HEK293T (cell line): ENCODE data around the gene CAPN7.
"Not testable (repeated sequence)": the region's sequence is repeated elsewhere in the genome, so short reads cannot be mapped to it uniquely, and the experiment has no call there.

ENCODE experiments used
- CTCF ChIA-PET: fragments of 350-600 bp; formaldehyde crosslinking; extraction: SDS; loops from one replicate; lab custom pipeline; 2021; ENCODE audit warnings: antibody characterized with exemption, inconsistent platforms; lab: Yijun Ruan, JAX
- POLR2A ChIA-PET: fragments of 350-600 bp; formaldehyde crosslinking; extraction: SDS; loops from one replicate; lab custom pipeline; 2020; ENCODE audit warnings: antibody characterized with exemption, inconsistent platforms; lab: Yijun Ruan, JAX
- DNase-seq: peaks from one replicate; pipeline ENCODE4 v3.0.0; 2012; ENCODE audit warnings: mixed read lengths; ENCODE audit errors: extremely low spot score
- ARNT ChIP-seq: fragments of 450-650 bp; IDR thresholded peaks from 2 replicates; pipeline ENCODE4 v1.6.1; 2017; ENCODE audit warnings: mild to moderate bottlenecking
- BHLHE40 ChIP-seq: fragments of 450-650 bp; IDR thresholded peaks from 2 replicates; pipeline ENCODE4 v1.6.1; 2016; ENCODE audit warnings: mild to moderate bottlenecking, moderate library complexity, borderline replicate concordance
- CTBP1 ChIP-seq: fragments of 450-650 bp; IDR thresholded peaks from 2 replicates; pipeline ENCODE4 v1.6.1; 2016; ENCODE audit warnings: borderline replicate concordance
- ELF4 ChIP-seq: fragments of 450-650 bp; IDR thresholded peaks from 2 replicates; pipeline ENCODE4 v1.6.1; 2017; ENCODE audit warnings: antibody characterized with exemption
- FOXA1 ChIP-seq: fragments of 450-650 bp; IDR thresholded peaks from 2 replicates; pipeline ENCODE4 v1.6.1; 2016; ENCODE audit warnings: mild to moderate bottlenecking
- FOXK2 ChIP-seq: fragments of 450-650 bp; IDR thresholded peaks from 2 replicates; pipeline ENCODE4 v1.6.1; 2016; ENCODE audit warnings: mild to moderate bottlenecking
- FOXM1 ChIP-seq: fragments of 450-650 bp; IDR thresholded peaks from 2 replicates; pipeline ENCODE4 v1.6.1; 2017; ENCODE audit warnings: mild to moderate bottlenecking, borderline replicate concordance
- HDGF ChIP-seq: fragments of 450-650 bp; IDR thresholded peaks from 2 replicates; pipeline ENCODE4 v1.6.1; 2017; ENCODE audit warnings: antibody characterized with exemption, borderline replicate concordance
- L3MBTL2 ChIP-seq: fragments of 450-650 bp; conservative IDR thresholded peaks from 2 replicates; pipeline ENCODE4 v1.6.1; 2016; ENCODE audit warnings: mild to moderate bottlenecking
- LEF1 ChIP-seq: fragments of 450-650 bp; IDR thresholded peaks from 2 replicates; pipeline ENCODE4 v1.6.1; 2017; ENCODE audit warnings: mild to moderate bottlenecking, borderline replicate concordance
- NFRKB ChIP-seq: fragments of 450-650 bp; IDR thresholded peaks from 2 replicates; pipeline ENCODE4 v1.6.1; 2016; ENCODE audit warnings: mild to moderate bottlenecking, moderate library complexity
- PKNOX1 ChIP-seq: fragments of 450-650 bp; IDR thresholded peaks from 2 replicates; pipeline ENCODE4 v1.6.1; 2016
- SP1 ChIP-seq: fragments of 450-650 bp; IDR thresholded peaks from 2 replicates; pipeline ENCODE4 v1.6.1; 2017
- SUZ12 ChIP-seq: fragments of 450-650 bp; IDR thresholded peaks from 2 replicates; pipeline ENCODE4 v1.6.1; 2016; ENCODE audit warnings: mild to moderate bottlenecking
- TARDBP ChIP-seq: fragments of 450-650 bp; IDR thresholded peaks from 2 replicates; pipeline ENCODE4 v1.6.1; 2016
- ZNF384 ChIP-seq: fragments of 450-650 bp; IDR thresholded peaks from 2 replicates; pipeline ENCODE4 v1.6.1; 2016

The CAPN7 gene

GRCh38 chr3:15183011-15183410, 23.0 kb upstream of the CAPN7 start:
- ChIA-PET POLR2A (no interaction called here), CTCF (no interaction called here)
- DNase-seq: no peak
- TF ChIP-seq FOXM1 (no peak), TARDBP (no peak), NFRKB (no peak), BHLHE40 (no peak), ARNT (no peak), LEF1 (no peak), PKNOX1 (no peak), HDGF (no peak), FOXA1 (no peak), ZNF384 (no peak), ELF4 (no peak), SP1 (no peak), SUZ12 (no peak), FOXK2 (no peak), CTBP1 (no peak), L3MBTL2 (no peak)

DNA sequence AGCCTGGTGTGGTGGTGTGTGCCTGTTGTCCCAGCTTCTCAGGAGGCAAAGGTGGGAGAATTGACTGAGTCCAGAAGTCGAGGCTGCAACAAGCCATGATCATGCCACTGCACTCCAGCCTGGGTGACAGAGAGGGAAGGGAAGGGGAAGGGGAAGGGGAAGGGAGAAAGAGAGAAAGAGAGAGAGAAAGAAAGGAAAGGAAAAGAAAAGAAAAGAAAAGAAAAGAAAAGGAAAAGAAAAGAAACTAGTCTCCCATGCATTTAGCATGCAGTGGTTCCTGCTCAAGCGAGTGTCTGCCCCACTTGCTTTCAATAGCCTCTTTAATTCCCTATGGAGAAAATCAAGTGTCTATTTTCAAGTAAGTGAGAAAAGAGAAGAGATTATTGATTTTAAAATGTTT, 20.6 kb upstream of the CAPN7 start:
- TF ChIP-seq FOXA1 (no peak), HDGF (no peak), TARDBP (no peak), SP1 (no peak), SUZ12 (no peak), LEF1 (no peak), NFRKB (no peak), ELF4 (no peak), PKNOX1 (no peak), L3MBTL2 (no peak), FOXM1 (no peak), CTBP1 (no peak), FOXK2 (no peak), BHLHE40 (no peak), ZNF384 (no peak), ARNT (no peak)
- CTCF ChIA-PET: interaction anchor here (0.7 kb wide), 1 partner anchor 591 kb away, joined by 3 read pairs; no protein-coding TSS in a partner anchor
- POLR2A ChIA-PET: interaction anchor here (1.5 kb wide), 1 partner anchor 20 kb away, joined by 3 read pairs; the partner anchor contains the start of gene CAPN7
- DNase-seq: no peak

DNA sequence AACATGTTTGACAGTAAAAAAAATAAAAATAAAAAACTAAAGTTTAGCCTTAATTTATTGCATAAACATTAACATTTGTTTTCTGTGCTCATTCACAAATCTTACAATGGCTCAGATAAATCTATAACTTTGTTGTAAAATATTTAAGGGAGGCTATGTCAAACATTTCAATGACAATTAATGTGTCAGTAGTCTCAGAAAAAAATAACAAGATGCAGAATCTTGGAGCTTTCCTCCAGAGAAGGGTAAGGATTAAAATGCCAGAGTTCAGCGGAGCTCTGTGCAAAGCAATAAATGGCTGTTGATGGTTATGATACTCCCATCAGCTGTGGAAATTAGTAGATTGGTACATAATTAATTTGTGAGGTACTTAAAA, 20.0 kb upstream of the CAPN7 start:
- ChIA-PET POLR2A (interaction anchor here (1.5 kb wide), 1 partner anchor 20 kb away, joined by 3 read pairs; the partner anchor contains the start of gene CAPN7), CTCF (interaction anchor here (0.7 kb wide), 1 partner anchor 591 kb away, joined by 3 read pairs; no protein-coding TSS in a partner anchor)

GRCh38 chr3:15186477-15187164, 19.4 kb upstream of the CAPN7 start:
- CTCF ChIA-PET, DNase-seq: not testable (repeated sequence)
- POLR2A ChIA-PET: interaction anchor here (1.5 kb wide), 1 partner anchor 19 kb away, joined by 3 read pairs; the partner anchor contains the start of gene CAPN7
- TF ChIP-seq NFRKB (peak; percentile 61), L3MBTL2 (peak; percentile 68)

More for the DNA sequence above, 20.0 kb upstream of the CAPN7 start:
- no peak for TF ChIP-seq ELF4
- TF ChIP-seq FOXA1: no peak
- no peak for TF ChIP-seq LEF1
- TF ChIP-seq L3MBTL2: no peak
- TF ChIP-seq CTBP1: no peak
- TF ChIP-seq FOXM1: no peak
- TF ChIP-seq SUZ12: no peak
- TF ChIP-seq NFRKB: no peak
- TF ChIP-seq FOXK2: no peak
- no peak for TF ChIP-seq HDGF
- DNase-seq: no peak

- TF ChIP-seq FOXA1 (no peak), NFRKB (no peak), HDGF (no peak), LEF1 (no peak), ELF4 (no peak), CTBP1 (no peak), SP1 (no peak), L3MBTL2 (no peak), ZNF384 (no peak), PKNOX1 (no peak), FOXM1 (no peak)
- CTCF ChIA-PET: no interaction called here
- DNase-seq: no peak
- POLR2A ChIA-PET: interaction anchor here (1.5 kb wide), 1 partner anchor 8 kb away, joined by 4 read pairs; the partner anchor contains the start of gene CAPN7
Observed at GRCh38 chr3:15197340-15198029, 8.6 kb upstream of the CAPN7 start.
